GM23248 (cell line): ENCODE measurements around the gene FAM209A. TPM values are rescaled to one million over a fixed set of nuclear protein-coding genes. Genes with fewer than 3 reads are reported as not detected.
"Not testable (repeated sequence)": the region's sequence is repeated elsewhere in the genome, so short reads cannot be mapped to it uniquely, and the experiment has no call there.

Source experiments
- DNase-seq: peaks from one replicate; pipeline ENCODE4 v3.0.0-alpha.2; 2015
- H2AFZ ChIP-seq: fragments of 200-600 bp; sonication (generic); 2 replicates; pipeline ENCODE4 v1.6.1; 2016; ENCODE audit warnings: antibody characterized with exemption
- H3F3A ChIP-seq: fragments of 200-600 bp; sonication (generic); 2 replicates; pipeline ENCODE4 v1.6.1; 2016; ENCODE audit warnings: mild to moderate bottlenecking, antibody characterized with exemption, mixed run types; ENCODE audit not compliant: insufficient read depth
- H3K27ac ChIP-seq: fragments of 200-600 bp; sonication (generic); 2 replicates; pipeline ENCODE4 v1.5.1; 2016; ENCODE audit warnings: mild to moderate bottlenecking
- H3K27me3 ChIP-seq: fragments of 200-600 bp; sonication (generic); replicated peaks from 2 replicates; pipeline ENCODE4 v1.6.1; 2016; ENCODE audit warnings: mild to moderate bottlenecking; ENCODE audit not compliant: insufficient read depth
- H3K36me3 ChIP-seq: fragments of 200-600 bp; sonication (generic); 2 replicates; pipeline ENCODE4 v1.6.1; 2016; ENCODE audit warnings: low read depth, mild to moderate bottlenecking
- H3K4me1 ChIP-seq: fragments of 200-600 bp; sonication (generic); 2 replicates; pipeline ENCODE4 v1.6.1; 2016; ENCODE audit warnings: mild to moderate bottlenecking; ENCODE audit not compliant: insufficient read depth
- H3K4me2 ChIP-seq: fragments of 200-600 bp; sonication (generic); one replicate; pipeline ENCODE4 v1.6.1; 2016; ENCODE audit warnings: mild to moderate bottlenecking; ENCODE audit not compliant: unreplicated experiment
- H3K4me3 ChIP-seq: fragments of 200-600 bp; sonication (generic); 2 replicates; pipeline ENCODE4 v1.5.1; 2016; ENCODE audit warnings: mild to moderate bottlenecking
- H3K79me2 ChIP-seq: fragments of 200-600 bp; sonication (generic); 2 replicates; pipeline ENCODE4 v1.6.1; 2016; ENCODE audit warnings: mild to moderate bottlenecking; ENCODE audit not compliant: insufficient read depth
- H3K9ac ChIP-seq: fragments of 200-600 bp; sonication (generic); 2 replicates; pipeline ENCODE4 v1.6.1; 2016; ENCODE audit warnings: mild to moderate bottlenecking
- H3K9me2 ChIP-seq: fragments of 200-600 bp; sonication (generic); 2 replicates; pipeline ENCODE4 v1.6.1; 2016; ENCODE audit warnings: mixed run types, mild to moderate bottlenecking, moderate library complexity; ENCODE audit not compliant: insufficient read depth
- H3K9me3 ChIP-seq: fragments of 200-600 bp; sonication (generic); one replicate; pipeline ENCODE4 v1.6.1; 2017; ENCODE audit warnings: low read depth
- H4K20me1 ChIP-seq: fragments of 200-600 bp; sonication (generic); 2 replicates; pipeline ENCODE4 v1.6.0; 2016; ENCODE audit not compliant: insufficient read depth
- EZH2 ChIP-seq: fragments of 200-600 bp; sonication (generic); IDR thresholded peaks from 2 replicates; pipeline ENCODE4 v1.6.1; 2018; ENCODE audit warnings: antibody characterized with exemption, mild to moderate bottlenecking; ENCODE audit not compliant: insufficient read depth, poor library complexity, severe bottlenecking
- EZH2phosphoT487 ChIP-seq: fragments of 200-600 bp; sonication (generic); IDR thresholded peaks from 2 replicates; pipeline ENCODE4 v1.6.1; 2018; ENCODE audit warnings: antibody characterized with exemption, moderate library complexity, mild to moderate bottlenecking, low read depth; ENCODE audit not compliant: insufficient read depth
- whole genome bisulfite sequencing, 2 experiments: methylation state at CpG; one replicate each; pipeline ENCODE4 v1.1.6; 2015 to 2017; ENCODE audit warnings: low lambda C conversion rate in 2 of 2, low coverage in 1 of 2; ENCODE audit errors: missing lambda C conversion rate in 2 of 2; 5-methylcytosine and 5-hydroxymethylcytosine counted together
- in situ Hi-C: fragments of 300-500 bp; cut with MboI; formaldehyde crosslinking; loops from 2 replicates; pipeline ENCODE4 v1.15.0; 2020
- polyA plus RNA-seq: library from polyadenylated mRNA; unstranded; fragments of >200 nt; fragmentation: Nextera tagmentation; extraction: Ambion mirVana; gene quantifications from 2 replicates; pipeline ENCODE4 v1.2.1, GENCODE V29; 2016
- total RNA-seq: library from RNA; depleted of rRNA; stranded (reverse); fragments of >200 nt; shearing (Covaris generic); gene quantifications from 2 replicates; pipeline ENCODE4 v1.2.3, GENCODE V29; 2014

The FAM209A gene
- total and polyA plus RNA-seq, 2 experiments from 2014 or later: not detected

DNA sequence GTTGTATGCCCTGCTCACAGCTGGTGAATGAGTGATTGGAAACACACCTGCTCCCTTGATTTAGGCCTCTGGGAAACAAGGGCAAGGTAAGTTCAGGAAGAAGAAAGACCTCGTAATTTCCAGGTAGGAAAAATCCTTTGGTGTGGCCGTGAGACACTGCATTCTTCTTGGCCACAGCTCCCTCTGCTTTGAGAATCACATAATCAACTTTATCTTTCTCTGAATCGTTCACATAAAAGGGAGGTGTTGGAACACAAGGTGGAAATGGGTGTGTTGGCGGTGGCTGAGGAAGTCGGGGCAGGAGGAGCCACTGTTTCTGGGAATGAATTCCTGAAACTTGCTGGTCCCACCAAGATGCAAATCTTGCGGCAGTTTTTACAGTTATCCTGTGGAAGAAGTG lies 34.4 kb downstream of the FAM209A start:
- H3K79me2 ChIP-seq: no peaks in the 10 kb centered on the region
- H3K4me2 ChIP-seq: no peak overlapping the region
- 84 to 89% methylated on average over 6 of the region's 6 CpGs for WGBS, 2 experiments
- no peak for DNase-seq
- H3K9me2 ChIP-seq: no peaks in the 10 kb centered on the region
- no peak overlapping the region for H3K9ac ChIP-seq
- H3K4me1 ChIP-seq: peaks cover 11% of the 10 kb centered on the region
- H3F3A ChIP-seq: peaks cover 15% of the 10 kb centered on the region; the same call in 1 of the 2 replicates
- no peak for TF ChIP-seq EZH2
- no peak for TF ChIP-seq EZH2phosphoT487
- H3K27me3 ChIP-seq: no peaks in the 10 kb centered on the region
- H3K4me3 ChIP-seq: no peak overlapping the region
- in situ Hi-C loops: loop anchor here (10.0 kb wide), 1 partner anchor 416 kb away; no protein-coding TSS in a partner anchor
- no peaks in the 10 kb centered on the region for H3K9me3 ChIP-seq
- H4K20me1 ChIP-seq: no peaks in the 10 kb centered on the region
- H3K27ac ChIP-seq: no peak overlapping the region
- H3K36me3 ChIP-seq: no peaks in the 10 kb centered on the region
- H2AFZ ChIP-seq: no peak overlapping the region

DNA sequence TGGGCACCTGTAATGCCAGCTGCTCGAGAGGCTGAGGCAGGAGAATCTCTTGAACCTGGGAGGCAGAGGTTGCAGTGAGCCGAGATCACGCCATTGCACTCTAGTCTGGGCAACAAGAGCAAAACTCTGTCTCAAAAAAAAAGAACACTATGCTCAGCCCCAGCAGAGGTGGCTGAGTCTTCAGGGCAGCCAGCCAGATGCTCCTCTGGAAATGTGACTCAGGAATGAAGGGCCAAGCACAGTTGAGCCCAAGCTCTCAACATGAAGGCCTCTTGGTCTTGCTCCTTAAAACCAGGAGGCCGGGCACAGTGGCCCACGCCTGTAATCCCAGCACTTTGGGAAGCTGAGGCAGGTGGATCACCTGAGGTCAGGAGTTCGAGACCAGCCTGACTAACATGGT lies 40.0 kb downstream of the FAM209A start:
- H3K79me2 ChIP-seq, H2AFZ ChIP-seq, H3K36me3 ChIP-seq, H3K4me3 ChIP-seq, H3K4me2 ChIP-seq, H3K4me1 ChIP-seq, H3K9me2 ChIP-seq, H3K27me3 ChIP-seq, in situ Hi-C loops, H3K9ac ChIP-seq, H4K20me1 ChIP-seq, H3K27ac ChIP-seq, H3F3A ChIP-seq, H3K9me3 ChIP-seq: not testable (repeated sequence)
- 81 to 84% methylated on average over 5 to 6 of the region's 6 CpGs for WGBS, 2 experiments
- DNase-seq: peak; percentile 67

DNA sequence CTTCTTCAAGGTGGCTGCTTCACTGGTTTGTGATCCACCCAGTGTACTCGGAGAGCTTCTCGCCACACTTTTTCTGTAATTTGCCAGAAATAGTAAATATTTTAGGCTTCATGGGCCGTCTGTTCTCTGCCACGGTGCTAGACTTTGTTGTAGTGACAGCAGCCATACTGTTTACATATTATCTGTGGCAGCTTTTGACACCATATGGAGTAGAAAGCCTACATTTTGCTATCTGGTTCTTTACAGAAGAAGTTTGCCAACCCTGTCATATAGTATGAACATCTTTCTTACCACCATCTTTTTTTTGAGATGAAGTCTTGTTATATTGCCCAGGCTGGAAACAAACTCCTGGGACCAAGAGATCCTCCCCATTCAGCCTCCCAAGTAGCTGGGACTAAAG lies 41.0 kb downstream of the FAM209A start:
- Histone ChIP-seq H4K20me1 (no peaks in the 10 kb centered on the region), H3K4me1 (no peaks in the 10 kb centered on the region), H3K27ac (no peak overlapping the region), H3K27me3 (no peaks in the 10 kb centered on the region; the same call in 1 of the 2 replicates), H3F3A (no peaks in the 10 kb centered on the region), H2AFZ (no peak overlapping the region), H3K9ac (no peak overlapping the region), H3K4me2 (no peak overlapping the region), H3K9me3 (no peaks in the 10 kb centered on the region), H3K36me3 (no peaks in the 10 kb centered on the region), H3K9me2 (no peaks in the 10 kb centered on the region), H3K79me2 (no peaks in the 10 kb centered on the region), H3K4me3 (no peak overlapping the region)
- WGBS, 2 experiments: 76 to 77% methylated on average over 4 of the region's 4 CpGs
- no peak for DNase-seq
- in situ Hi-C loops: no loop called here
- TF ChIP-seq EZH2: no peak
- no peak for TF ChIP-seq EZH2phosphoT487

DNA sequence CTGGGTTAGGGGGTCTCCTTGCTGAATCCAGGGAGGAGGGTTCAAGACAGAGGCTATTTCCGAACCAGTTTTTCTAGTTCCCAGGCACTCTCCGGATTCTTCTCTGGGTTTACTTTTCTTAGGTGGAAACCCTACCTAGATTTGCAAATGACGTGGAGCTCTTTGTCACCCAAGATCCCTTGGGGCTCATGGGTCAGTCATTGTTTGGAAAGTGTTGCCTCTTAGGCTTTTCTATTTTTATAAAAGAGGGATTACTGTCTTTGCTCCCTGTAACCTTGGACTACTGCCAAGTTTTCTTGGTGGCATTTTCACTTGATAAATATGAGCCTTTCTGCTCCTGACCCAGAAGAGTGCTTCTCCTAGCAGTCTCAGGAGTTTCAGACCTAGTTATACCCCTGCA lies 42.1 kb downstream of the FAM209A start:
- no peaks in the 10 kb centered on the region; the same call in 1 of the 2 replicates for H3K27me3 ChIP-seq
- H3K4me3 ChIP-seq: no peak overlapping the region
- no peak for DNase-seq
- no peak for TF ChIP-seq EZH2phosphoT487
- no peaks in the 10 kb centered on the region for H3K9me2 ChIP-seq
- no peak overlapping the region for H2AFZ ChIP-seq
- no peak overlapping the region for H3K9ac ChIP-seq
- H3K36me3 ChIP-seq: no peaks in the 10 kb centered on the region
- H3K4me1 ChIP-seq: no peaks in the 10 kb centered on the region
- no peaks in the 10 kb centered on the region for H3F3A ChIP-seq
- 77 to 80% methylated on average over 3 of the region's 3 CpGs for WGBS, 2 experiments
- no peaks in the 10 kb centered on the region for H3K9me3 ChIP-seq
- H4K20me1 ChIP-seq: no peaks in the 10 kb centered on the region
- no peak overlapping the region for H3K4me2 ChIP-seq
- in situ Hi-C loops: no loop called here
- no peaks in the 10 kb centered on the region for H3K79me2 ChIP-seq
- H3K27ac ChIP-seq: no peak overlapping the region

DNA sequence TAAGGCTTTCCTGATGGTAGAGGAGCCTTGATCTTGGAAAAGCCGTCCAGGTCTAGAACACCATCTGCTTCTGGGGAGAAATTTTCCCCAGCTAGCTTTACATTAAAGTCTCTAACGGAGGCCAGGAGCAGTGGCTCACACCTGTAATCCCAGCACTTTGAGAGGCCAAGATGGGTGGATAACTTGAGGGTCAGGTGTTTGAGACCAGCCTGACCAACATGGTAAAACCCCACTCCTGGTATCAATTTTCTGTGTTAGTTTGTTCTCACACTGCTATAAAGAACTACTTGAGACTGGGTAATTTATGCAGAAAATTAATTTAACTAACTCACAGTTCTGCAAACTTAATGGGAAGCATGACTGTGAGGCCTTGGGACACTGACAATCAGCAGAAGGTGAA lies 46.3 kb downstream of the FAM209A start:
- no peak overlapping the region for H3K4me3 ChIP-seq
- H3K9me3 ChIP-seq: no peaks in the 10 kb centered on the region
- no peaks in the 10 kb centered on the region for H3K79me2 ChIP-seq
- H4K20me1 ChIP-seq: no peaks in the 10 kb centered on the region
- H3K4me1 ChIP-seq: no peaks in the 10 kb centered on the region
- no peaks in the 10 kb centered on the region for H3K9me2 ChIP-seq
- no peak for DNase-seq
- no peak overlapping the region for H3K9ac ChIP-seq
- TF ChIP-seq EZH2 (no peak), EZH2phosphoT487 (no peak)
- no peak overlapping the region for H3K27ac ChIP-seq
- no peaks in the 10 kb centered on the region; the same call in 1 of the 2 replicates for H3K27me3 ChIP-seq
- in situ Hi-C loops: no loop called here
- WGBS, 2 experiments: 50 to 67% methylated on average over 2 of the region's 2 CpGs
- no peak overlapping the region for H3K4me2 ChIP-seq
- H3F3A ChIP-seq: no peaks in the 10 kb centered on the region
- no peak overlapping the region for H2AFZ ChIP-seq
- H3K36me3 ChIP-seq: no peaks in the 10 kb centered on the region
